ENCODE data around the gene EXOC3L2. TPM values are rescaled to one million over a fixed set of nuclear protein-coding genes. Genes with fewer than 3 reads are reported as not detected.

Gene EXOC3L2
- total RNA-seq, 1 experiment from 2014 or later = 0.61 TPM

GRCh38 chr19:45256836-45257235 lies 11.6 kb upstream of the EXOC3L2 start:
- Histone ChIP-seq H2BK20ac (ENCODE audit: low read depth, low read length, poor library complexity, severe bottlenecking) (no peak overlapping the region), H4K8ac (replicated peaks; ENCODE audit: insufficient read length, low read depth, low read length) (no peak overlapping the region), H3K56ac (ENCODE audit: insufficient read length, low read depth, low read length) (no peak overlapping the region), H4K5ac (ENCODE audit: insufficient read length, low read depth, low read length) (no peak overlapping the region), H3K9me3 (ENCODE audit: control insufficient read depth, low read depth, low read length) (no peaks in the 10 kb centered on the region), H2AK5ac (ENCODE audit: insufficient read length, low read length) (no peak overlapping the region), H2BK15ac (ENCODE audit: low read depth, low read length) (no peak overlapping the region), H4K91ac (ENCODE audit: insufficient read length, low read depth, low read length) (no peak overlapping the region), H3K23me2 (ENCODE audit: insufficient read length, low read depth, low read length, poor library complexity, severe bottlenecking) (peaks cover 5% of the 10 kb centered on the region), H3K27me3 (ENCODE audit: insufficient read depth, low read length) (no peaks in the 10 kb centered on the region), H3K27ac (ENCODE audit: insufficient read length, low read depth, low read length) (no peak overlapping the region), H3K4me2 (ENCODE audit: insufficient read depth, insufficient read length, low read length) (no peak overlapping the region), H3K4me1 (ENCODE audit: insufficient read depth, low read length) (no peaks in the 10 kb centered on the region), H3K18ac (ENCODE audit: insufficient read length, low read depth, low read length) (no peak overlapping the region), H2BK12ac (ENCODE audit: insufficient read length, low read depth, low read length) (no peak overlapping the region), H3T11ph (ENCODE audit: low read length) (no peak overlapping the region), H2BK120ac (ENCODE audit: low read depth, low read length, poor library complexity, severe bottlenecking) (no peak overlapping the region), H3K4ac (ENCODE audit: low read depth, low read length) (no peak overlapping the region), H3K23ac (ENCODE audit: insufficient read length, low read depth, low read length) (no peak overlapping the region), H4K20me1 (ENCODE audit: control insufficient read depth, insufficient read depth, insufficient read length) (no peaks in the 10 kb centered on the region), H3K9ac (ENCODE audit: extremely low read depth, insufficient read length, low read length) (no peak overlapping the region), H2BK5ac (ENCODE audit: insufficient read length, low read length) (no peak overlapping the region), H3K79me1 (ENCODE audit: insufficient read depth, low read depth, low read length, poor library complexity, severe bottlenecking) (peaks cover 7% of the 10 kb centered on the region), H3K79me2 (ENCODE audit: insufficient read depth, low read length) (no peaks in the 10 kb centered on the region), H2AFZ (ENCODE audit: low read length) (no peak overlapping the region), H3K14ac (ENCODE audit: insufficient read depth, low read length) (no peak overlapping the region)
- no peaks in the 10 kb centered on the region; the same call in 1 of the 2 replicates for H3K27me3 Mint-ChIP-seq (ENCODE audit: low read depth)
- no peaks in the 10 kb centered on the region for H3K9me3 Mint-ChIP-seq
- no CpG with 5 or more reads among the region's 4 CpGs for WGBS (ENCODE audit: extremely low coverage, insufficient read length, low lambda C conversion rate)
- H3K4me3 Mint-ChIP-seq = no peak overlapping the region
- DNase-seq = no peak
- H3K36me3 Mint-ChIP-seq (ENCODE audit: insufficient read depth in 1 of 3, low read depth in 3 of 3) = peaks cover 3 to 7% (median 5%) of the 10 kb centered on the region in 3 experiments; a peak in 4 of 7 replicates
- TF ChIP-seq CTCF (conservative IDR thresholded peaks at IDR 0.05) = no peak
- H3K4me1 Mint-ChIP-seq = peaks cover 13 to 19% of the 10 kb centered on the region in 2 experiments
- no peak overlapping the region for H3K27ac Mint-ChIP-seq

All from H9 (cell line).